ENCODE results near the gene DAB1. TPM values are rescaled to one million over a fixed set of nuclear protein-coding genes. Genes with fewer than 3 reads are reported as not detected.

The DAB1 gene
- total RNA-seq, 6 donors from 2014 or later, result 0.15 to 0.20 TPM; not detected in 4

GRCh38 chr1:56948403-56949023 is 475.3 kb downstream of the DAB1 start:
- Histone ChIP-seq H3K27ac (no peak overlapping the region), H3K27me3 (no peaks in the 10 kb centered on the region), H3K4me1 (no peaks in the 10 kb centered on the region), H3K36me3 (no peaks in the 10 kb centered on the region), H3K4me3 (no peak overlapping the region), H3K9me3 (no peaks in the 10 kb centered on the region)
- 60 to 81% methylated on average over 1 of the region's 1 CpG for WGBS, 2 donors
- DNase-seq (no peak), ATAC-seq (ENCODE audit: low FRiP score in 2 of 2) (no peak)
- TF ChIP-seq EP300 (IDR thresholded peaks at IDR 0.05), result no peak
- no peak for TF ChIP-seq POLR2A (IDR thresholded peaks at IDR 0.05)
- TF ChIP-seq, protein P1, sequence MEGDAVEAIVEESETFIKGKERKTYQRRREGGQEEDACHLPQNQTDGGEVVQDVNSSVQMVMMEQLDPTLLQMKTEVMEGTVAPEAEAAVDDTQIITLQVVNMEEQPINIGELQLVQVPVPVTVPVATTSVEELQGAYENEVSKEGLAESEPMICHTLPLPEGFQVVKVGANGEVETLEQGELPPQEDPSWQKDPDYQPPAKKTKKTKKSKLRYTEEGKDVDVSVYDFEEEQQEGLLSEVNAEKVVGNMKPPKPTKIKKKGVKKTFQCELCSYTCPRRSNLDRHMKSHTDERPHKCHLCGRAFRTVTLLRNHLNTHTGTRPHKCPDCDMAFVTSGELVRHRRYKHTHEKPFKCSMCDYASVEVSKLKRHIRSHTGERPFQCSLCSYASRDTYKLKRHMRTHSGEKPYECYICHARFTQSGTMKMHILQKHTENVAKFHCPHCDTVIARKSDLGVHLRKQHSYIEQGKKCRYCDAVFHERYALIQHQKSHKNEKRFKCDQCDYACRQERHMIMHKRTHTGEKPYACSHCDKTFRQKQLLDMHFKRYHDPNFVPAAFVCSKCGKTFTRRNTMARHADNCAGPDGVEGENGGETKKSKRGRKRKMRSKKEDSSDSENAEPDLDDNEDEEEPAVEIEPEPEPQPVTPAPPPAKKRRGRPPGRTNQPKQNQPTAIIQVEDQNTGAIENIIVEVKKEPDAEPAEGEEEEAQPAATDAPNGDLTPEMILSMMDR (IDR thresholded peaks at IDR 0.05), result no peak
- TF ChIP-seq POLR2AphosphoS5 (IDR thresholded peaks at IDR 0.05), result no peak

All from upper lobe of left lung (tissue), 6 donors.